OCI-LY1 (cell line): ENCODE data around the gene GID4.

Experiments
- CTCF ChIP-seq: fragments of 200-600 bp; sonication (generic), shearing (Covaris generic); IDR thresholded peaks from 2 replicates; pipeline ENCODE4 v1.5.1; 2017; ENCODE audit warnings: mild to moderate bottlenecking, antibody characterized with exemption, low read length, moderate library complexity, mixed read lengths
- EZH2 ChIP-seq: fragments of 200-600 bp; sonication (generic), shearing (Covaris generic); IDR thresholded peaks from 2 replicates; pipeline ENCODE4 v1.8.0; 2017; ENCODE audit warnings: borderline replicate concordance, mixed run types, mild to moderate bottlenecking, antibody characterized with exemption, low read length, moderate library complexity, mixed read lengths

- TF ChIP-seq EZH2 (no peak), CTCF (no peak)
Observed at GRCh38 chr17:18040261-18040858, 1.2 kb downstream of the GID4 start.
